ES-I3 (cell line): ENCODE measurements around the gene HSD11B1.

Experiments
- H3K36me3 ChIP-seq: 2 replicates; pipeline ENCODE4 v1.6.1; 2013; ENCODE audit warnings: mild to moderate bottlenecking, low read length, control low read depth, moderate library complexity; ENCODE audit not compliant: insufficient read depth
- H3K4me1 ChIP-seq: 2 replicates; pipeline ENCODE4 v1.6.1; 2013; ENCODE audit warnings: mild to moderate bottlenecking, control low read depth, low read length; ENCODE audit not compliant: insufficient read depth
- H3K9ac ChIP-seq: 2 replicates; pipeline ENCODE4 v1.6.1; 2013; ENCODE audit warnings: low read depth, mild to moderate bottlenecking, low read length, moderate library complexity
- H3K9me3 ChIP-seq: 2 replicates; pipeline ENCODE4 v1.6.1; 2013; ENCODE audit warnings: mild to moderate bottlenecking, low read length, moderate library complexity; ENCODE audit not compliant: control insufficient read depth, insufficient read depth

HSD11B1 gene

DNA sequence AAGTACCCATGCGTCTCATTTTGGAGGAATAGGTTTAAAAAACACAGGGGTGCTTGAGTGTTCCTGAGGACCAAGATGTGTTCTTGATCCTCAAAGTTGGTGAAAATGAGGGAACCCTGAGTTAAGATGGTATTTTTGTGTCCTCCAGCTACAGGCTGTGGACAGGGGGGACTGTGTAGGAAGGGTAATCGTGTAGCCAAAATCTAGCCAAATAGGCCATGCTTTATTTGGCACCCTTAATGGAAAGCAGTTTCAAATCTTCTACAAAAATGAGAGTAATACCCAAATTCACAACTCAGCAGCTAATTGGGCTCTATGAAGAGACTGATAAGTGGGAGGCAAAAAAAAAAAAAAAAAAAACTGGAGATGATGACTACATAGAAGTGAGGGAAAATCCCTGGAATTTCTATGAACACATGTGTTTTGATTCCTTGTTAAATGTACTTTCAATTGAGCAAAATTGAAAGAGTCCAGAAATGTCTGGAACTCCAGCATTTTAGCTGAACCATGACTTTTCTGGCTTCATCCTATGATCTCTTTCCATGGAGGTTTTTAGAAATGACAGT is 470 bp downstream of the HSD11B1 start:
- Histone ChIP-seq H3K9me3 (no peaks in the 10 kb centered on the region), H3K9ac (no peak overlapping the region), H3K4me1 (no peaks in the 10 kb centered on the region), H3K36me3 (no peaks in the 10 kb centered on the region; the same call in 1 of the 2 replicates)

- H3K4me1 ChIP-seq = no peaks in the 10 kb centered on the region
- H3K9me3 ChIP-seq = no peaks in the 10 kb centered on the region
- H3K36me3 ChIP-seq = no peaks in the 10 kb centered on the region; the same call in 1 of the 2 replicates
- no peak overlapping the region for H3K9ac ChIP-seq
Observed at GRCh38 chr1:209706622-209707021, 2.0 kb downstream of the HSD11B1 start.

DNA sequence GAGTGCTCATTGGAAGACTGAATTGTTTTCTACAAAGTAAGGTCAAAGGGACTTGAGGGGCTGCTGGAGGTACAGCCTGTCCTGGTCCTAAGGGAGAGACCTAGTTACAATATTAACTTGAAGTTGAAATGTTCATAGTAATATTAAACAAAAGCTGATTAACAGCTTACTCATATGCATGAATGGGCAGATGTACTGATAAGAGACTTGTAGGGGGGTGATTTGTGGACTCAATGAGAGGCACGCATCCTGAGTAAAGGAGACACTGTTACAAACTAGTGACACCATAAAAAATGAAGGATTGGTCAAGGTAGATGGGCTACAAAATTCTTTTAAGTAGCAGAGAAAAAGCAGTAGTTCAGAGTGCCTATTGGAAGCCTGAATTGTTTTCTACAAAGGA is 2.7 kb downstream of the HSD11B1 start:
- H3K9ac ChIP-seq = no peak overlapping the region
- H3K36me3 ChIP-seq = no peaks in the 10 kb centered on the region; the same call in 1 of the 2 replicates
- no peaks in the 10 kb centered on the region for H3K4me1 ChIP-seq
- H3K9me3 ChIP-seq = no peaks in the 10 kb centered on the region

GRCh38 chr1:209708297-209708696 is 3.7 kb downstream of the HSD11B1 start:
- Histone ChIP-seq H3K9ac (no peak overlapping the region), H3K9me3 (no peaks in the 10 kb centered on the region), H3K4me1 (no peaks in the 10 kb centered on the region), H3K36me3 (no peaks in the 10 kb centered on the region; the same call in 1 of the 2 replicates)

DNA sequence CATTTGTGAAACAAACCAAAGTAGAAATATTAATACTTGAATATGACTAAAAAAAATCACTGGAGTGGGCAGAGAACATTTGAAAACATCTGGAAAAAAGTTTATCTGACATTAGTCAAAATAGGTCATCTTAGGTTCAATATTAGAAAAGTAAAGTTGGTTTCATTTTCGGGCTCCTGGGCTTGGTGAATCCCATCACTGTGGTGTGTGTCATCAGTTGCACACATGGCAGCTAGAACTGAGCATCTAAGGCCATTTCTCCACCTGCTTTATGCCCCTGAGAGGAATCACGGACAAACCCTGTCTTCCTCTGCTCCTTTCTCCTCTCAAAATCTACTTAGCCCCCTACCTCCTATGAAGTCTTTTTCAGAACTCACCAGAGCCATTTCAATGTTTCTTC is 5.4 kb downstream of the HSD11B1 start:
- H3K9ac ChIP-seq = no peak overlapping the region
- no peaks in the 10 kb centered on the region for H3K9me3 ChIP-seq
- H3K36me3 ChIP-seq = no peaks in the 10 kb centered on the region; the same call in 1 of the 2 replicates
- no peaks in the 10 kb centered on the region for H3K4me1 ChIP-seq

GRCh38 chr1:209710847-209711246 is 6.2 kb downstream of the HSD11B1 start:
- Histone ChIP-seq H3K9ac (no peak overlapping the region), H3K36me3 (no peaks in the 10 kb centered on the region), H3K9me3 (no peaks in the 10 kb centered on the region), H3K4me1 (no peaks in the 10 kb centered on the region)

- H3K9ac ChIP-seq = no peak overlapping the region
- H3K36me3 ChIP-seq = no peaks in the 10 kb centered on the region
- H3K4me1 ChIP-seq = no peaks in the 10 kb centered on the region
- H3K9me3 ChIP-seq = no peaks in the 10 kb centered on the region
Observed at GRCh38 chr1:209714338-209714737, 9.7 kb downstream of the HSD11B1 start.

GRCh38 chr1:209715314-209715713 is 10.7 kb downstream of the HSD11B1 start:
- H3K9ac ChIP-seq = no peak overlapping the region
- no peaks in the 10 kb centered on the region for H3K4me1 ChIP-seq
- H3K36me3 ChIP-seq = no peaks in the 10 kb centered on the region
- no peaks in the 10 kb centered on the region for H3K9me3 ChIP-seq

DNA sequence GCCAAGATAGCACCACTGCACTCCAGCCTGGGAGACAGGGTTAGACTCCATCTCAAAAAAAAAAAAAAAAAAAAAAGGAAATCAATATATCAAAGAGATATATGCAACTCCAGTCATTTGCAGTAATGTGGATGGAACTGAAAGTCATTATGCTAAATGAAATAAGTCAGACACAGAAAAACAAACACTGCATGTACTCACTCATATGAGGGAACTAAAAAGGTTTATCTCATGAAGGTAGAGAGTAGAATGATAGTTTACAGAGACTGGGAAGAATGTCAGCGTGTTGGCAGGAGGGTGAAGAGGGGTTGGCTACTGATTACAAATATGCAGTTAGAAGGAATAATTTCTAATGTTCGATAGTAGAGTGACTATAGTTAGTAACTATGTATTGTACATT is 13.2 kb downstream of the HSD11B1 start:
- Histone ChIP-seq H3K4me1 (no peaks in the 10 kb centered on the region), H3K36me3 (no peaks in the 10 kb centered on the region), H3K9ac (no peak overlapping the region), H3K9me3 (no peaks in the 10 kb centered on the region)

GRCh38 chr1:209720326-209720725 is 15.7 kb downstream of the HSD11B1 start:
- Histone ChIP-seq H3K36me3 (no peaks in the 10 kb centered on the region), H3K9ac (no peak overlapping the region), H3K4me1 (no peaks in the 10 kb centered on the region), H3K9me3 (no peaks in the 10 kb centered on the region)

- Histone ChIP-seq H3K9ac (no peak overlapping the region), H3K36me3 (no peaks in the 10 kb centered on the region)
Observed at GRCh38 chr1:209720826-209721225, 16.2 kb downstream of the HSD11B1 start.

DNA sequence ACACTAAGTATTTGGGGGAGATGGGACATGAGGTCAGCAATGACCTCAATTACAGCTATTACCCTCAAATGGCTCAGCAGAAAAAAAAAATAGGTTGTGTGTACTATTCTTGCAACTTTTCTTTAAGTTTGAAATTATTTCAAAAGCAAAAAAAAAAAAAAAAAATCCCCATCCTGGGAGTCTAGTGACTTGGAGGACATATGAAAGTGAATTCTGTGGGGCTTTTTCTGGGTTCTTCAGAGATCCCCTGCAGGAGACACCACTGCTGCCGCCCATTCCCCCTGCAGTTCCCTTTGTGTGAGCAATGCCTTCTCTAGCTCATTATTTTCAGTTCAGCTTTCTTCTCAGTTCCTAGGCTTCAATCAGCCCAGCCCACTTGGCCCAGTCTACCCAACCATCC is 16.7 kb downstream of the HSD11B1 start:
- Histone ChIP-seq H3K4me1 (no peaks in the 10 kb centered on the region), H3K9me3 (no peaks in the 10 kb centered on the region), H3K36me3 (no peaks in the 10 kb centered on the region), H3K9ac (no peak overlapping the region)

More at GRCh38 chr1:209720826-209721225, 16.2 kb downstream of the HSD11B1 start:
- no peaks in the 10 kb centered on the region for H3K4me1 ChIP-seq
- no peaks in the 10 kb centered on the region for H3K9me3 ChIP-seq

DNA sequence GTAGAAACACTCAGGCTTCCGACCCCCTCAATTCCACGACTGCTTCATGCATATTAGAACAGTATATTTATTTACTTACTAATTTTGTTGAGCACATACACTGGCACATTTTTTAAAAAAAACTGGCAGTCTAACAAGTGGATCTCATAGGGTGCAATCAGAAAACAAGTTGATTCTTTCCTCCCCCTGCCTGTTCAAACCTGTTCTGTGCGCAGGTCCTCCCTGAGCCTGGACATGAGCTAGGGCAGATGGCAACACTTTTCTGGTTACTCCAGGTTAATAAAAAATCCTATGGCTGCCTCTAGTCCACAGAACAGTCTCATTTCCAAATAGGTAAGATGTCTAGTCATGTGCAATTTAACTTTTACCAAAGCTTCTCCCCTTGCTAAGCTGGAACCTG is 18.6 kb downstream of the HSD11B1 start:
- Histone ChIP-seq H3K9me3 (no peaks in the 10 kb centered on the region), H3K9ac (no peak overlapping the region), H3K4me1 (no peaks in the 10 kb centered on the region), H3K36me3 (no peaks in the 10 kb centered on the region)

- Histone ChIP-seq H3K36me3 (no peaks in the 10 kb centered on the region), H3K9me3 (no peaks in the 10 kb centered on the region)
Observed at GRCh38 chr1:209723756-209724693, 19.4 kb downstream of the HSD11B1 start.

DNA sequence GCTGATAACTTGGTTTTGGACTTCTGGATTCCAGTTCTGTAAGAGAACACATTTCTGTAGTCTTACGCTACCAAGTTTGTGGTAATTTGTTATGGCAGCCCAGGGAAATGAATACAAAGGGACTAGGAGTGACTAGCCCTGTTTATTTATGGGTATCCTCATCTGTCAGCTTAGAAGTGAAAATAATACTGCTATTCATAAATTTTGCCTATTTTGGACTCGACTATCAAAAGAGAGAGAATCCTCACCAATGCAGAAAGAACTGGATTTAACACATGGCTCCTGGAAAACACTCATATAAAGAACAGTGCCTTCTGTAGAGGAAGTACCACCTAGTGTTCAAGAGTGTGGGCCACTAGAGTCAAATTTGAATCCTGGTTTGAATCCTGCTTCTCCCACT is 22.6 kb downstream of the HSD11B1 start:
- Histone ChIP-seq H3K9me3 (no peaks in the 10 kb centered on the region), H3K9ac (no peak overlapping the region), H3K36me3 (no peaks in the 10 kb centered on the region), H3K4me1 (no peaks in the 10 kb centered on the region)

More at GRCh38 chr1:209723756-209724693, 19.4 kb downstream of the HSD11B1 start:
- Histone ChIP-seq H3K9ac (no peak overlapping the region), H3K4me1 (no peaks in the 10 kb centered on the region)
